Measurements from ENCODE around the gene TDP1. TPM values are rescaled to one million over a fixed set of nuclear protein-coding genes. Genes with fewer than 3 reads are reported as not detected.

The TDP1 gene
- total RNA-seq, 2 experiments from 2014 or later: 65.9 to 75.3 TPM

GRCh38 chr14:89960914-89961313 lies 5.2 kb downstream of the TDP1 start:
- TF ChIP-seq CTCF (conservative IDR thresholded peaks at IDR 0.05; ENCODE audit: low read length): no peak
- no peak for TF ChIP-seq EZH2phosphoT487 (IDR thresholded peaks at IDR 0.05; ENCODE audit: borderline replicate concordance, low read depth, low read length)
- no TSS peak for BruUV-seq (replicated peaks)
- Histone ChIP-seq H3K4me3 (ENCODE audit: low read depth, low read length, poor library complexity, severe bottlenecking) (no peak overlapping the region), H3K79me2 (ENCODE audit: insufficient read depth, low read depth, low read length) (peaks cover 49% of the 10 kb centered on the region), H3K36me3 (ENCODE audit: insufficient read depth, low read length) (peaks cover 92% of the 10 kb centered on the region), H3K9me3 (ENCODE audit: low read length) (peaks cover 20% of the 10 kb centered on the region), H2AFZ (ENCODE audit: low read length) (no peak overlapping the region), H4K20me1 (ENCODE audit: insufficient read depth, low read length) (peaks cover 13% of the 10 kb centered on the region; the same call in 1 of the 2 replicates), H3K4me1 (ENCODE audit: insufficient read depth, low read length, poor library complexity, severe bottlenecking) (peaks cover 10% of the 10 kb centered on the region), H3K9me2 (ENCODE audit: insufficient read depth, low read length) (no peaks in the 10 kb centered on the region), H3K4me2 (ENCODE audit: low read length) (no peak overlapping the region), H3K27ac (ENCODE audit: low read depth, low read length, poor library complexity, severe bottlenecking) (no peak overlapping the region)
- ChIA-PET POLR2A (interaction anchor here (0.6 to 0.7 kb wide), 2 partner anchors 15 to 556 kb away, joined by 4 to 6 read pairs; no protein-coding TSS in a partner anchor), CTCF (ENCODE audit: unreplicated experiment) (no interaction called here)
- intact Hi-C loops (cut with micrococcal nuclease; ENCODE audit: unreplicated experiment): no loop called here
- no peak for DNase-seq (ENCODE audit: low spot score)

GRCh38 chr14:89963288-89963978 lies 7.7 kb downstream of the TDP1 start:
- BruUV-seq (replicated peaks): no TSS peak
- ChIA-PET CTCF (ENCODE audit: unreplicated experiment) (no interaction called here), POLR2A (no interaction called here)
- H3K79me2 ChIP-seq (ENCODE audit: insufficient read depth, low read depth, low read length): peaks cover 28% of the 10 kb centered on the region; the same call in 1 of the 2 replicates
- H3K36me3 ChIP-seq (ENCODE audit: insufficient read depth, low read length): peaks cover 99% of the 10 kb centered on the region
- H4K20me1 ChIP-seq (ENCODE audit: insufficient read depth, low read length): peaks cover 13% of the 10 kb centered on the region; the same call in 1 of the 2 replicates
- H2AFZ ChIP-seq (ENCODE audit: low read length): no peak overlapping the region
- TF ChIP-seq EZH2phosphoT487 (IDR thresholded peaks at IDR 0.05; ENCODE audit: borderline replicate concordance, low read depth, low read length) (no peak), CTCF (conservative IDR thresholded peaks at IDR 0.05; ENCODE audit: low read length) (no peak)
- no peaks in the 10 kb centered on the region for H3K4me1 ChIP-seq (ENCODE audit: insufficient read depth, low read length, poor library complexity, severe bottlenecking)
- DNase-seq (ENCODE audit: low spot score): no peak
- intact Hi-C loops (cut with micrococcal nuclease; ENCODE audit: unreplicated experiment): no loop called here
- no peak overlapping the region for H3K4me2 ChIP-seq (ENCODE audit: low read length)
- H3K9me3 ChIP-seq (ENCODE audit: low read length): peaks cover 5% of the 10 kb centered on the region; the same call in 1 of the 2 replicates
- no peaks in the 10 kb centered on the region for H3K9me2 ChIP-seq (ENCODE audit: insufficient read depth, low read length)
- H3K27ac ChIP-seq (ENCODE audit: low read depth, low read length, poor library complexity, severe bottlenecking): no peak overlapping the region
- H3K4me3 ChIP-seq (ENCODE audit: low read depth, low read length, poor library complexity, severe bottlenecking): no peak overlapping the region

- H4K20me1 ChIP-seq (ENCODE audit: insufficient read depth, low read length): peaks cover 13% of the 10 kb centered on the region; the same call in 1 of the 2 replicates
- POLR2A ChIA-PET: interaction anchor here (2.2 kb wide), 1 partner anchor 9 kb away, joined by 6 read pairs; no protein-coding TSS in a partner anchor
- peaks cover 18% of the 10 kb centered on the region; the same call in 1 of the 2 replicates for H3K79me2 ChIP-seq (ENCODE audit: insufficient read depth, low read depth, low read length)
Measured at GRCh38 chr14:89965839-89966238, 10.1 kb downstream of the TDP1 start.

More at GRCh38 chr14:89965839-89966238, 10.1 kb downstream of the TDP1 start:
- Histone ChIP-seq H3K36me3 (ENCODE audit: insufficient read depth, low read length) (peaks cover 92% of the 10 kb centered on the region), H3K27ac (ENCODE audit: low read depth, low read length, poor library complexity, severe bottlenecking) (no peak overlapping the region), H3K4me2 (ENCODE audit: low read length) (no peak overlapping the region), H3K4me1 (ENCODE audit: insufficient read depth, low read length, poor library complexity, severe bottlenecking) (no peaks in the 10 kb centered on the region), H3K9me2 (ENCODE audit: insufficient read depth, low read length) (no peaks in the 10 kb centered on the region), H2AFZ (ENCODE audit: low read length) (no peak overlapping the region), H3K9me3 (ENCODE audit: low read length) (no peaks in the 10 kb centered on the region), H3K4me3 (ENCODE audit: low read depth, low read length, poor library complexity, severe bottlenecking) (no peak overlapping the region)
- intact Hi-C loops (cut with micrococcal nuclease; ENCODE audit: unreplicated experiment): no loop called here
- no peak for DNase-seq (ENCODE audit: low spot score)
- TF ChIP-seq EZH2phosphoT487 (IDR thresholded peaks at IDR 0.05; ENCODE audit: borderline replicate concordance, low read depth, low read length): no peak
- TF ChIP-seq CTCF (conservative IDR thresholded peaks at IDR 0.05; ENCODE audit: low read length): no peak
- CTCF ChIA-PET (ENCODE audit: unreplicated experiment): no interaction called here
- no TSS peak for BruUV-seq (replicated peaks)
